Stomach (tissue), 4 donors: ENCODE measurements around the gene PPP1R13B.

ENCODE experiments used
- EP300 ChIP-seq: sonication (generic); formaldehyde crosslinking; IDR thresholded peaks from one replicate; pipeline ENCODE4 v1.6.1; 2017; ENCODE audit warnings: antibody characterized with exemption
- POLR2A ChIP-seq, 4 donors: fragments of 450-650 bp; IDR thresholded peaks; one replicate each; pipeline ENCODE4 v1.6.1; 2016; ENCODE audit warnings: antibody characterized with exemption in 4 of 4, control low read depth in 2 of 4, mild to moderate bottlenecking in 1 of 4, moderate library complexity in 1 of 4
- TF ChIP-seq, protein P1 (sequence below), 7 experiments: fragments of 450-650 bp in 4 of 7; fragments of 200-600 bp in 3 of 7; sonication (generic) in 3 of 7; IDR thresholded peaks; one replicate each; pipeline ENCODE4 v1.5.1; 2016 to 2019; ENCODE audit warnings: antibody characterized with exemption in 7 of 7, control low read depth in 2 of 7, mild to moderate bottlenecking in 1 of 7

DNA sequence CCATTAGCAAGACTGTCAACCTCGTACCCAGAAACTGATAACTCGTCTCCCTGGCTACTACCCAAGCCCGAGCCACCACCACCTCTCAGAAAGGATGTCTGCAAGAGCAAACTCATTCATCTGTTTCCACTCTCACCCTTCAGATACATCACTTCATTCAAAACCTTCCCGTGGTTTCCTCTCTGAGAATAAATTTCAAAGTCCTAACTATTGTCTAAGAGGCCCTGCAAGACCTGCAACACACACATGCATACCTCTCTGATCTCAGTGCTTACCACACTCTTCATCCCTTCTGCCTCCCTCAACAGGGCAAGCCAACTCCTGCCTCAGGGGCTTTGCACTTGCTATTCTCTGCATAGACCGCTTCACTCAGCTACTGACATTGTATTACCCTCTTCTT is 40.6 kb downstream of the PPP1R13B start:
- TF ChIP-seq, protein P1, sequence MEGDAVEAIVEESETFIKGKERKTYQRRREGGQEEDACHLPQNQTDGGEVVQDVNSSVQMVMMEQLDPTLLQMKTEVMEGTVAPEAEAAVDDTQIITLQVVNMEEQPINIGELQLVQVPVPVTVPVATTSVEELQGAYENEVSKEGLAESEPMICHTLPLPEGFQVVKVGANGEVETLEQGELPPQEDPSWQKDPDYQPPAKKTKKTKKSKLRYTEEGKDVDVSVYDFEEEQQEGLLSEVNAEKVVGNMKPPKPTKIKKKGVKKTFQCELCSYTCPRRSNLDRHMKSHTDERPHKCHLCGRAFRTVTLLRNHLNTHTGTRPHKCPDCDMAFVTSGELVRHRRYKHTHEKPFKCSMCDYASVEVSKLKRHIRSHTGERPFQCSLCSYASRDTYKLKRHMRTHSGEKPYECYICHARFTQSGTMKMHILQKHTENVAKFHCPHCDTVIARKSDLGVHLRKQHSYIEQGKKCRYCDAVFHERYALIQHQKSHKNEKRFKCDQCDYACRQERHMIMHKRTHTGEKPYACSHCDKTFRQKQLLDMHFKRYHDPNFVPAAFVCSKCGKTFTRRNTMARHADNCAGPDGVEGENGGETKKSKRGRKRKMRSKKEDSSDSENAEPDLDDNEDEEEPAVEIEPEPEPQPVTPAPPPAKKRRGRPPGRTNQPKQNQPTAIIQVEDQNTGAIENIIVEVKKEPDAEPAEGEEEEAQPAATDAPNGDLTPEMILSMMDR (IDR thresholded peaks at IDR 0.05): no peak
- TF ChIP-seq POLR2A (IDR thresholded peaks at IDR 0.05): no peak
- TF ChIP-seq EP300: no peak
